H54 (cell line): ENCODE data around the gene UCP1.

Experiments used
- DNase-seq: peaks from one replicate; pipeline ENCODE4 v3.0.0; 2011; ENCODE audit warnings: low spot score, mixed read lengths; ENCODE audit not compliant: insufficient read length
- FAIRE-seq: peaks from 3 replicates; lab custom pipeline; 2011; peaks lifted over from hg19 to GRCh38; lab: Jason Lieb, UNC
- POLR2A ChIP-seq: IDR thresholded peaks from 2 replicates; pipeline ENCODE4 v1.6.1; 2011; ENCODE audit warnings: low read depth, mild to moderate bottlenecking, low read length

The UCP1 gene, protein sequence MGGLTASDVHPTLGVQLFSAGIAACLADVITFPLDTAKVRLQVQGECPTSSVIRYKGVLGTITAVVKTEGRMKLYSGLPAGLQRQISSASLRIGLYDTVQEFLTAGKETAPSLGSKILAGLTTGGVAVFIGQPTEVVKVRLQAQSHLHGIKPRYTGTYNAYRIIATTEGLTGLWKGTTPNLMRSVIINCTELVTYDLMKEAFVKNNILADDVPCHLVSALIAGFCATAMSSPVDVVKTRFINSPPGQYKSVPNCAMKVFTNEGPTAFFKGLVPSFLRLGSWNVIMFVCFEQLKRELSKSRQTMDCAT

DNA sequence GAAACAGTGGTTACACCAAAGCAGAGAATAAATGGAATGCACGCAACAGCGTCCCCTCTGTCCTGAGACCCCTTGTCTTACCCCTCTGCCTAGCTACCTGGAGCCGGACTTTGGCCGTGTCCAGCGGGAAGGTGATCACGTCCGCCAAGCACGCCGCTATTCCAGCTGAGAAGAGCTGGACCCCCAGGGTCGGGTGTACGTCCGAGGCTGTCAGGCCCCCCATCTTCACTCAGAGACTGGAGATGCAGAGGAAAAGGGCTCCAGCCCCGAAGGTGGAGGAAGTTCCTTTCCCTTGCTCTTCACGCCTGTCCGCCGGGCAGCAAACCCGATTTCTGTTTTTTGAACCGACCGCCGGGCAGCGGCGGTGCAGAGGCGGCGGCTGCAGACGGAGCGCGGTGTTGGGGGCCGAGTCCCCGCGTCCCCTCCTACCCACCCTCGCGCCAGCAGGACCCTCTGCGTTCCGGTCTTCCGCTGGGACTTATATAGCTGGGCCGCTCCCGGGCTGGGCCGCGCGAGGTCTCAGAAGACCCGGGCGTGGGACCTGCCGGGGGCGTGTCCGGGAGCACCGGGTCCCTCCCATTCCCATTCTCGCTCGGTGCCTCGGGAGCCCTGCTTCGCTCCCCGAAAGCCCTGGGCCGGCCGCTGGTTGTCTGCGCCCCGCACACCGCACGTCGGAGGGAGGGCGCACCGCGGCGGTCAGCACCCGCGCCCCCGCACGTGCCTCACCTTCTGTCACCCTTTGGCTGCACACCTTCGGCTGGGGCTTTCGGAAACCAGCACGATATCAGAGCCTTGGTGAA is at the start of gene UCP1:
TSS of gene UCP1 (minus strand) at position 455 of the 800 bp plus-strand sequence. CDS start at position 223, 232 bp downstream.
- no peak for FAIRE-seq
- no peak for DNase-seq
- no peak for TF ChIP-seq POLR2A

DNA sequence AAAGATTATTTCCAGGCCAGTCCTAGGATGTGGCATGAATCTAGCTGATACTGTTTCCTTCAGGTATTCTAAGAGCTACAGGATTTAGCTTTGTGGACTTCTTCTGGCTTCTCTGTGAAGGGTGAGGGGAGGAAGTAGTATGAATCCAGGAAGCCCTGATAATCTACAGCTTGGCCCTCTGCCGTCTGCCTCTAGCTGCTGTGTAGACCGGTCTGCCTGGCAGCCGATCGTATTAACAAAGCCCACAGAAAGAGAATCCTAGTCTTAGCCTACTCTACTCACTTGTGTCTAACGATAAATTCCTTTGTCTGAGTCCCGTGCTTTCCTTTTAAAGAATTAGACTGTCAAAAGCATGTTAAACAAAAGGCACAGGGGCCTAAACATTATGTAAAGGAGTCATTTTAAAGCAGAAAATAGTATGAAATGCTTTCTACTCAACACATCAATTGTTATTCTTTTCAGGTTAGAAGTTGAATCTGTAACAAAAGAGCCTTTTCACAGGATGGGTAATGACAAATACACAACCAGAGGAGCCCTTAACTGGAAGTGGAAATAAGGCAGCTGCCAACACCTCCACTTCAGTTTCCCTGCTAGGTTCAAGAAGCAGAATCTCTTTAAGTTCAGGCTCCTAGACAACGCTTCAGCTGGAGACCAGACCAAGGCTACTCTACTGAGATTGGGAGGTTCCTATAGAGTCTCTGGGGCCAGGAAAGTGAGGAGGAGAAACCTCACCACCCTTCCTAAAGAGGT is 48.9 kb upstream of the UCP1 start:
- FAIRE-seq (no peak), DNase-seq (no peak)
- no peak for TF ChIP-seq POLR2A

DNA sequence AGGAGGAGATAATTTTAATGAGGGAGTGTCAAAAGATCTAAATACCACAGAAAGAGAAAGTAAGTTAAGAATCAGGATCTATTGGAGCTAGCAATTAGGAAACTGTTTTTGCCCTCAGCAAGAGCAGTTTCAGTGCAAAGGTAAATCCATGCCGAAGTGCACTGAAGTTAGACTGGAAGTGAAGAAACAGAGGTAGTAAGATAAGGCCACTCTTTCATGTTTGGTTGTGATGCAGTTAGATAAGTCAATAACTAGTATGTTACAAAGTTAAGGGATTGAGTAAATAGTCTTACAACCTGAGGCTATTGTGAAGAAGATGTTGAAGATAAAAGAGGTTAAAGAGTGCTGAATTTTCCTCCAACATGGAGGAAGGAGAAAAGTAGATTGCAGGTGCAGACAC is 46.7 kb upstream of the UCP1 start:
- FAIRE-seq (no peak), DNase-seq (no peak)
- no peak for TF ChIP-seq POLR2A

DNA sequence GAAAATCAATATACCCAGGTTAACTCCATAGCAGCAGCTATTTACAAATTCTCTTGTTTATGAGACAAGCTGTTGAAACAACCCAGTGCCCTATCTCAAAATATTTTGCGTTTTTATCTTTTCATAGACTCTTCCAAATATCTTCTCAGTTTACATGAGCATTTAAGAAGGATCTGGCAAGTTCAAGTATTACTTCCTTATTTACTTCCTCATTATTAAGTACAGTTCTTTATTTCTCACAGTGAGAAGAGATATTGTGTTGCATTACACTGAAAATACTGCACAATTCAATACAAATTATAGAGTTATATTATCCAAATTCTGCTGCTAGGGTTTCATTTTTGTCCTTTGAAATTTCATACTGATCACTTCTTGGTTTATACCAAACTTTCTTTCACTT is 43.6 kb upstream of the UCP1 start:
- DNase-seq = no peak
- FAIRE-seq = no peak
- no peak for TF ChIP-seq POLR2A

DNA sequence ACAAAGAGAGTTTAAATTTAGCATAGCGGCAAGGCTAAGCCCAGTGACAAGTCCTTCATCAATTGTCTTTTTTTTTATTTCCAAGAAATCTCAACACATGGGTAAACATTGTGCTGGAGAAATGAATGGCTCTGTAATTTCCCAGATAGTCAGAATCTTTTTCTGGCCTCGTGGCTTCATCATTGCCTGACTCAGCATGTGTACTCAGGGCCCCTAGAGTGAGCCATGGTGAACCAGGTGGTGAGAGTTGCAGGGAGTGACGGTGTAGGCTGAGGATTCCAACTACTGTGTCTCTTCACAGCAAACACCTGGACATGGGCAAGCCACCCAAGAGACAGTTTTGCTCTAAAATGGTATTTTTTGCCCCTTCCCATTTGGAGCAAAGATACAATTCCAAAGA is 43.1 kb upstream of the UCP1 start:
- no peak for TF ChIP-seq POLR2A
- DNase-seq (no peak), FAIRE-seq (no peak)

DNA sequence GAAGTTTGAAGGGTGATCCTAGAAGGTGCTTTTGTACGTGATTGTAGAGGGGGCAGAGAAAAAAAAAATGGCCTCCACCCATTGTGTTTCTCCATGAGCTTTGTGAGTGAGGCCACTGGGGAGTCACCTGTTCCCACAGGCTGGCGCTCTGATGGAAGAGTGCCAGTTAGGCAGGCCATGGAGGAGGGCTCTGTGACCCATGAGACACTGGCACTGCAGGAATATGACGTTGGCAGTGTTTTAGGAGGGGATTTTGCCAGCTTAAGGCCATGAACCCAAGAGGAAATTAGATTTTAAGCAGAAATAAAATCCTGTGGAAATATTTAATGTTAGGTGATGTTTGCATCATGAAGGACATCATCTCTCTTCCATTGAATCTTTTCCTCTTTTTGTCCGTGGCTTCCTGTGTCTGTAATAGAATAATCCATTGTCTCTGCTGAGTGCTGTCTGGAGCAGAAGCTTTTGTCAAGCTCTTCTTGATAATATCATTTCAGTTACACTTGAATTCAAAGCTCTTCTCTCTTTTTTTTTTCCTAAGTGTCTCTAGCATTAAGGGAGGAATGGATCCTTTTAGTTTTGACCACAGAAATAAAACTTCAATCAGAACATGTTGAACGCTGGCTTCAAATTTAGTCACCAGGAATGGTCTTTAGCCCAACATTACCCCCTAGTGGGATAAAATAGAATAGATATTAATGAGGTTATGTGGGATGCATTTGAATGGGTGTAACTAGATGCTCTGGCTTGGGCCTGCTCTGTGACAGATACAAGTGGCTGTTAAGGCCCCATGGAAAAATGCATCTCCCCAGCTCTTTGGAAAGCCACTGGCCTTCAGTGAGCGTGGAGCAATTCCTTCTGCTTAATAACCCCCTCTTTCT is 41.0 kb upstream of the UCP1 start:
- DNase-seq = peak; percentile 15
- TF ChIP-seq POLR2A = no peak
- FAIRE-seq = no peak

DNA sequence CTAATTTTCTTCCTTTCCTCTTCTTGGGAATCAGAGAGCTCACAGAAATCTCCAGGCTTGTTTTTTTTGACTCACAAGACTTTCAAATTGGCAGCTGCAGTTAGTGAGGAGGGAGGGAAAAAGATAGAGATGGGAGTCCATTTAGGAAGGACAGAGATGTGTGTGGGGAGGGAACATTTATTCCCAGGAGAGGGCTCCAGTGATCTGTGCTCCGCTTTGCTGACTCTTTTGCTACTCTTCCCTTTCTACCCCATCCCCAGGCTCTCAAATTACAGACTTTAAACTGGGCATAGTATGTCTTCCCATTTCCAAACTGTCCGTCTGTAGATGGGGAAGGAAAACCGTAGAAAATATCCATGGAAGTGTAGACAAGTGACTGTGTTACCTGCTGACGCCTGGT is 39.1 kb upstream of the UCP1 start:
- no peak for FAIRE-seq
- no peak for DNase-seq
- TF ChIP-seq POLR2A = no peak

DNA sequence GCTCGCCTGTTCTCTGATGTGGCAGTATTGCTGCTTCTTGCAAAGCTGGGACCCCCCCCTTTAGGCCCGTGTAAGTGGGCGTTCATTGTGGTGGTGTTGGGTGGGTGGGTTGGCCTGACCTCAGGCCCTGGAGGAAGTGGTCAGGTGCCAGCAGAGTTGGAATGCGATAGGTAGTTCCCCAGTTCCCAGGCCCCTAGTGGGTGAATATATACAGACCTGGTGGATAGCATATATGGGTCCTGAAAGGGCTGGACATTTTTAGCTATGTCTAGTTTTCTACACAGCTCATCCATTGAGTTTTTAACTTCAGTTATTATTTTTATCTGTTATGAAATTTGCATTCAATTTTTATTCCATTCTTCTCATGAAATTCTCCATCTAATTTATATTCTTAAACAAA is 35.8 kb upstream of the UCP1 start:
- TF ChIP-seq POLR2A = no peak
- FAIRE-seq (no peak), DNase-seq (no peak)

DNA sequence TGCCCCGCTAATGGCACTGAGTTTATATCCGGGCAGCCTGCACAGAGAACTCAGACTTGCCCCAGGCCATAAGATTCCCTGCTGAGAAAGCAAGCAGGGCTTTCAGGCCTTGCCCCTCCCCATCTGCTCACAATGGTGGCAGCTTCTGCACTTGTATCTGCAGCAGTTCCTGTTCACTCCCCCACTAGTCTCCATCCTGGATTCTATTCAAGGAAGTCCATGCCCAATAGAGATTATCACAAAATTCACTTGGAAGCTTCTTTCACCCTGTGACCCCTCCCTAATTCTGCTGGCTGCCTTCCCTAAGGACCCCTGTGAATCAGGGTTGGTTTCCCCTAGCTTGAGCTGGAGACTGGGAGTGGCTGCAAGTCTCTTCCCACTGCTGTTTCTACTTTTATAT is 34.5 kb upstream of the UCP1 start:
- no peak for FAIRE-seq
- DNase-seq = no peak
- no peak for TF ChIP-seq POLR2A

DNA sequence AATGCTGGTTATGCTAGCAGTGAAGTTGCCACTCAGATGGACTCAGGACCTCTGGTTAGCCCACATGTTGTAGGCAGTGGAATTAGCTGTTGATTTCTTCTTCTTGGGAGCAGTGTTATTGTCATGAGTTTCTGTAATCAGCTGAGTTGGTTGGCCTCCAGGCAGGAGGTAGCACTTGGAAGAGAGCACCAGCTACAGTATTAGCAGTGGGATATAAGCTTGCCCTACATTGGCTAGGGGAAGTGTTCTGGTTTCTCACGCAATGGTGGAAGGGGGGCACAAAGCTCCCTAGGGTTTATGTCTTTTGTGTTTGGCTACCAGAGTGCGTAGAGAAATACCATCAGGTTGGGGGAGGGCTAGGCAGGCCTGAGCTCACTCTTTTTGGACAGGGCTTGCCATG is 34.0 kb upstream of the UCP1 start:
- FAIRE-seq = no peak

DNA sequence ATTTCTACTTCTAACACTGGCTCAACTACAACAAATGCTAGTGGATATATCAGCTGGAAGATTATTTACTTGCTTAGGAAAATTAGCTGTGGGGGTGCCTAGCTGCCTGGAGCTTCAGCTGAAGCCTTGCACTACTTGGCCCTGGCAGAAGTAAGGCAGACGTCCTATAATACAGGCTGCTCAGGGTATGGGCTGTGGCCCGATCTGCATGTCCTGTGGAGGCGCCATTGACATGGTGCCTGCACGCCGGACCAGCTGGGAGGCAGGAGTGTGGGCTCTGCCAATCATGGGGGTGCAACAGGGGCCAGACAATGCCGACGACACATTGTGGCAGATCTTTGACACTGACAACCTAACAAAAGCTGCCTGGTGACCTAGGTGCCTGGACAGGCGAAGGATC is 31.6 kb upstream of the UCP1 start:
- no peak for TF ChIP-seq POLR2A
- DNase-seq = no peak

More for the DNA sequence above, 34.0 kb upstream of the UCP1 start:
- DNase-seq = no peak
- TF ChIP-seq POLR2A = no peak

DNA sequence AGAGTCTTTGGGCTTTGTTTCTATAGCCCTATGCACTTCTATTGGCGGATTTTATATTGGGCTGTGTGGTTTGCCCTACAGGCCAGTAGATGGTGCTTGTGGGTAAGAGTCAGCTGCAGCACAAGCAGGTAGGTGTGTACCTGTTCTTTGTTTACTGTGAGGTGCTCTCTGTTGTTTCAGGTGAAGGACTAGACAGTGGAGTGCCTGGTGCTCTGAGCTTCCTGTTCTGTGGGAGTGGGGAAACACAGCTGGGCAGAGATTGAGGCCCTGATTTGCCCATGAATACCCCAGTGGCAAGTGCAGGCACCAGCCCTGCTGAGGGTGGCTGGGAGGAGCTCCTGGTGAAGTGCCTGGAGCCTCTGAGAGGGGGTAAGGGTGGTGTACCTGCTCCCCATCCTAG is 26.3 kb upstream of the UCP1 start:
- FAIRE-seq (no peak), DNase-seq (no peak)
- TF ChIP-seq POLR2A = no peak

More for the DNA sequence above, 31.6 kb upstream of the UCP1 start:
- no peak for FAIRE-seq

DNA sequence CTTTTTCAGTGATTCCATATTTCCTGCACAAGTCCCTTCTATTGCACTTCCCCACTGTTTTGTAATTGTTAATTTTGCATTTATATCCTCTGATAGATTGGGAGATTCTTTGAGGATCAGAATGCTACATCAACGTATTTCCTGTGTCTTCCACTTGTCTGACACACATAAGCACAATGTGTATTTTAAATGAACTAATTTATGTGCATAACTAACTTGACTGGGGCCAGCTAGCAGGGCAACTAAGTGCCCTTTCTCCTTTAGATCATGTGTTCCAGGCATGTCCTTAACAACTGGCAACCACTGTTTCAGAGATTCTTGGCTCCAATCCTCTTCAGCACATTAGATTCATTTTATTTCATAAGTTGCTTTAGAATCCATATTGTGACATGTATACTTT is 15.7 kb upstream of the UCP1 start:
- no peak for FAIRE-seq
- TF ChIP-seq POLR2A = no peak
- no peak for DNase-seq
